Umbilical cord (tissue), 2 donors: ENCODE measurements around the gene VWF. TPM values are rescaled to one million over a fixed set of nuclear protein-coding genes. Genes with fewer than 3 reads are reported as not detected.
"Not testable (repeated sequence)": the region's sequence is repeated elsewhere in the genome, so short reads cannot be mapped to it uniquely, and the experiment has no call there.

Experiments
- DNase-seq: peaks from one replicate; pipeline ENCODE4 v3.0.0-alpha.2; 2015; ENCODE audit warnings: low spot score
- total RNA-seq: library from RNA; depleted of rRNA; stranded (reverse); fragments of >200 nt; gene quantifications from one replicate; pipeline ENCODE4 v1.2.3, GENCODE V29; 2014; ENCODE audit warnings: low replicate concordance; ENCODE audit not compliant: insufficient read depth

Gene VWF
- 99.9 TPM for total RNA-seq

GRCh38 chr12:6124411-6125309, at the start of gene VWF:
TSS of gene VWF (minus strand) at chr12:6124670. CDS start at chr12:6123196, 1,474 bp downstream.
- DNase-seq = peak; percentile 12

- DNase-seq = no peak
These were observed 48.4 kb upstream of the VWF start for GRCh38 chr12:6172862-6173261.

GRCh38 chr12:6172086-6172485, 47.6 kb upstream of the VWF start:
- DNase-seq = no peak

- peak; percentile 55 for DNase-seq
These were observed 47.0 kb upstream of the VWF start for GRCh38 chr12:6171409-6172015.

GRCh38 chr12:6167327-6168280, 43.1 kb upstream of the VWF start:
- peak; percentile 89 for DNase-seq

- DNase-seq = no peak
These were observed 42.3 kb upstream of the VWF start for GRCh38 chr12:6166808-6167207.

GRCh38 chr12:6165395-6165794, 40.9 kb upstream of the VWF start:
- DNase-seq = no peak

GRCh38 chr12:6163416-6164060, 39.1 kb upstream of the VWF start:
- no peak for DNase-seq

- DNase-seq = peak; percentile 53
These were observed 36.8 kb upstream of the VWF start for GRCh38 chr12:6161124-6161882.

- not testable (repeated sequence) for DNase-seq
These were observed 35.7 kb upstream of the VWF start for GRCh38 chr12:6160049-6160649.

GRCh38 chr12:6159166-6160011, 34.9 kb upstream of the VWF start:
- not testable (repeated sequence) for DNase-seq

- no peak for DNase-seq
These were observed 34.3 kb upstream of the VWF start for GRCh38 chr12:6158749-6159148.

GRCh38 chr12:6158255-6158654, 33.8 kb upstream of the VWF start:
- DNase-seq = no peak

- DNase-seq = no peak
These were observed 33.0 kb upstream of the VWF start for GRCh38 chr12:6157482-6157881.

- no peak for DNase-seq
These were observed 30.4 kb upstream of the VWF start for GRCh38 chr12:6154730-6155459.

GRCh38 chr12:6148722-6149121, 24.3 kb upstream of the VWF start:
- DNase-seq = not testable (repeated sequence)

- no peak for DNase-seq
These were observed 23.6 kb upstream of the VWF start for GRCh38 chr12:6148061-6148460.

- DNase-seq = no peak
These were observed 22.5 kb upstream of the VWF start for GRCh38 chr12:6146951-6147350.
